Hippocampal formation (tissue), 2 donors: ENCODE measurements around the gene IFRD2.
"Not testable (repeated sequence)": the region's sequence is repeated elsewhere in the genome, so short reads cannot be mapped to it uniquely, and the experiment has no call there.

Source experiments
- DNase-seq, 2 donors: peaks; one replicate each; lab custom pipeline; 2025; lab: John Stamatoyannopoulos, UW

Gene IFRD2

DNA sequence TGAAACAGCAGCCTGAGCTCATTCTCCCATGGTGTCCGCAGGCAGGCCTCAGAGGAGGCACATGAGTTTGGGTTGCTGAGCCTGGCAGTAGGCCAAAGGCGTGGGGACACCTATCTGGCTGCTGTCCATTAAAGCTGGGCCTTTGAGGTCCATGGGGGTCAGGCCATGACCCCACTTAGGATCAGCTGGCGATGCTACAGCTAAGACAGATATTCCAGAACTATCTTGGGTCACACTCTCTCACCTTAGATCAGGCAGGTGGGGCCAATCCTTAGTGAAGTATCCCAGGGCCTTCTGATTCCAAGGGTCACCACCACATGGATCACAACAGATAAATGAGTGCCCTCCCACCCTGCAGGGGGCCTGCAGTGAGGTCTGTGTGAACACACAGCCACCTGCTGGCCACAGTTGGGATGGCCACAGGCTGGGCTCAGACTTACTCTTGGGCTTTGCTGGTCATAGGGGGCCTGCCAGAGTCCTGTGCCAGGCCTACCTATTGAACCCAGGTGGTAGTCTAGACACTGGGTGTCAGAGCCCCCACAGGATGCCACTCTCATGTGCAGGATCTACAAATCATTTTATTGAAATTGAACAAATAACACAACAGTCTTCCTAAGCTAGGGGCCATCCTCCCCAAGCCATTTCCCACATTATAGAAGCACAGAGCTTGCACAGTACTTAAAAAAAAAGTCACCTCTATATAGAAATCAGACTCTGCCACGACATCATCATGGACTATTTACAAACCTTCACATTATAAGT, 32.3 kb upstream of the IFRD2 start:
- peak in 1 of 2 donors; percentile 39 for DNase-seq

- no peak for DNase-seq
Observed at GRCh38 chr3:50323614-50324199, 31.5 kb upstream of the IFRD2 start.

GRCh38 chr3:50323092-50323600, 30.9 kb upstream of the IFRD2 start:
- DNase-seq: peak in 1 of 2 donors; percentile 13

DNA sequence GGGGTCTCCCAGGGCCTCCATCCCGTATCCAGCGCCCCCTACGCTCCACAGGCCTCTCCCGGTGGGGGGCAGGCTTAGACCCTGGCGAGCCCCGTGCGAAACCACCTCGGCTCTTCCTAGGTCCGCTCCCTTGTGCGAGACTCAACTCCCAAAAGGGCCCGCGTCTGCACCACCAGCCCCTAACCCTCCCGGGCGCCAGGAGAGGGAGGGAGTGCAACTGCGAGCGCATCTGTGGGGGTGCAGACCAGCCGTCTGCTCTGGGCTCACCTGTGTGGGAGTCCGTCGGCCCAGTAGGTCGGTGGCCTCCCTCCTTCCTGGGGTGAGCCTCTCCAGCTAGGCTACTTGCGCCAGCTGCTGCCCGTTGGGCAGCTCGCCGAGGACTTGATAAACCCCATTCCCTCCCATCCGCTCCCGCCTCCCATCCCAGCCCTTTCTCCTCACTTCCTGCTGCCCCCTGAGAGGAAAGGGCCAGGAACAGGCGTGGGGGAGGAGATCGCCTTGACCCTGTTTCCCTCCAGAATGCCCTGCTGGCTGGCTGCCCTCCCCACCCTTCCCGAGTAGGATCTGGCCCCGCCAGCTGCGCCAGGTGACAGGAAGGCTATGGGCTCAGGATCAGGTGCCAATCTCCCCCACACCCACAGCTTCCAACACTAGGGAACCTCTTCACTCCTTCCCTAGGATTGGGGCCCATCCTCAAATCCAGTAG, 30.3 kb upstream of the IFRD2 start, which contains the start of gene HYAL2:
HYAL2 (minus strand) TSS at position 360 of the 706 bp plus-strand sequence. CDS start 2,256 bp downstream, outside the sequence.
- no peak for DNase-seq

DNA sequence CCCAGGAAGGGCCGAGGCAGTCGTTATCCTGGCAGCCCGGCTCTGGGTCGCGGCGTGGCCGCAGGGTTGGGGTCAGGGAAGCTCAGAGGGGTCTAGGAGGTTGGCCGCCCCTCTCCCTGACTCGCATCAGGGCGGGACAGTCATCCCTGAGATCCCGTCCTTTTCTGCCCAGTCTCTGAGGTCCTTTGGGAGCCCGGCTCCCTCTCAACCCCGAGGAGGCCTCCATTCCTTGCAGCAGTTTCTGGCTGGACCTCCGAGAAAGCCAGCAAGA, 29.8 kb upstream of the IFRD2 start:
- DNase-seq: no peak

GRCh38 chr3:50321336-50322114, 29.3 kb upstream of the IFRD2 start:
- DNase-seq: peak; percentile 88 to 92

DNA sequence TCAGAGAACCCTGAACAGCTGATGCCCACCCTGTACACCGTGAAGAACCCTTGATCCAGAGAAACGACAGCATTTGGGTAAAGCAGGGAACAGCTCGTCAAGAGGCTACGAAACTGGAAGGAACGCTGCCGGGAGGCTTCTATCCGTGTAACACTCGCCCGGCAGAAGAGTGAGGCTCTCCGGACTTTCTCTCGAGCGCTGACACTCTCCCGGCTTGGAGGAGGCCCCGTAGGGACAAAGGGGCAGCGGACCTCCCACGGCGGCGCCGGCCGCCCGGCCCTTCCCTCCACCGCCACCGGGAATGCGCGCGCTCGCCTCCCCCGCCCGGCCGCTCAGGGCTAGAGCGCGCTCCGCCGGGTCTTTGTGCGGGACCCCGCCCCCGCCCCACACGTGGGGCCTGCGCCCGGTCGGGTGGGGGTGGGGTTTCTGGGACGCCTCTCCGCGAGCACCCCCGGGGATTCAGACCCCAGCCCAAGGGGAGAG, 28.7 kb upstream of the IFRD2 start:
- DNase-seq: peak; percentile 83 to 88

GRCh38 chr3:50319894-50320625, 27.8 kb upstream of the IFRD2 start:
- DNase-seq: no peak

DNA sequence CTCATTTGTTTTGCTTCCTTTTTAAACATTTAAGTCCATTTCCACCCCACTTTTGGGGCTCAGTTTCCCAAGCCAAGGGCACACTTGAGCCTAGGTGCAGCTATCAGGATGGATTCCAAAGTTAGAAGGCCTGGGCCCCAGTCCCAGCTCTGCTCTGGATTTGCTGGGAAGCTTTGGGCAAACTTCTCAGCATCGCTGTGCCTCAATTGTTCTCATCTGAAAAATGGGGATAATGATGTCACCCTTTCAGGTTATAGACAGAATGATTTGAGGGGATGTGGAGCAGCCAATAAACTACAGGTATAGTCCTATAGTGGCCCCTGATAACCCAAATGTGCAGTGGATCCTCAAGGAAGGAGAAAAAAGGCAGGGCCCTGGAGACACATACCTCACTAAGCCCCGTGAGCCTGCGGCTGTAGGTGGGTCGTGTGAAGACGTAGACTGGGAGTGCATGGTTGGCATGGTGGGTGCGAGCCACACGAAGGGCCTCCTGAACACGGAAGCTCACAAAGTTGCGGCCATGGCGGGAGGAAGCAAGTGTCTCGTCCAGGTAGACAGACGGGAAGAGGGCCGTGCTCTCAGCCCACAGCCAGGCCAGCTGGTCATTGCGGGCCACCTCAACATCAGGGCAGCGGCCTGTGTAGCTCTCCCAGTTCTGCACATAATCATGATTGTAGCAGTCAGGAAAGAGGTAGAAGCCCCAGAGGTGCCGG, 27.1 kb upstream of the IFRD2 start:
- DNase-seq: no peak

GRCh38 chr3:50318615-50319014, 26.4 kb upstream of the IFRD2 start:
- DNase-seq: no peak

DNA sequence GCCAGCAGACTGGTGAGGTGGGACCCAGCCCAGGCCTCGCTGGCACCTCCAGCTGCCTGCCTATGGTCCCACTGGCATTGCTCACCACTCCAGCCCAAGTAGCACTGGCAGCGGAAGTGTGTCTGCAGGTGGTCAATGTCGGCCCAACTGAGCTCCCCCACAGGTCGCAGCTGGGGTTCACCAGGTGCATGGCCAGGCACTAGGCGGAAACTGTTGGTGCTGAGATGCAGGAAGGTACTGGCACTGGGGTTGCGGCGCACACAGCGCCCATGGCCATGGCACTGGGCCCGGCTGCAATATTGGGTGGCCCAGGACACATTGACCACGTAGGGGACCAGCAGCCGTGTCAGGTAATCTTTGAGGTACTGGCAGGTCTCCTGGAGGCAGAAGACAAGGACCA, 25.9 kb upstream of the IFRD2 start:
- DNase-seq: no peak

DNA sequence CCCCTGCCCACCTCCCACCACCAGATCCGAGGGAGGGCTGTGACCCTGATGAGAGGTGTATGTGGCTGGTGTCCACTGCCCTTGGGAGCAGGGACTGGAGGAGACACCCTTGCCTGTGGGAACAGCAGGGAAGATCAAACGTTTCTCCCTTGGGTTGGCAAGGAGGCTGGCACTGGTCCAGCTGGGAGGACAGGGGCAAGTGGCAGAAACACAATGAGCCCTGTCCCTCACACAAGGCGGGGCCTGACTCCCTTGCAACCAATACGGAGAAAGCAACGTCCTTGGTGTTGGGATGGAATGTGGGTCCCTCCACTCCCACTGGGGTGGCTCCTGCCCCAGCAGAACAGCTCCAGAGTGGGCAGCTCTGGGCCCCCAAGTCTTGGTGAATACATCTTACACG, 25.1 kb upstream of the IFRD2 start:
- DNase-seq: no peak

GRCh38 chr3:50316657-50317242, 24.5 kb upstream of the IFRD2 start:
- DNase-seq: no peak

GRCh38 chr3:50314816-50315215, 22.6 kb upstream of the IFRD2 start:
- DNase-seq: no peak

DNA sequence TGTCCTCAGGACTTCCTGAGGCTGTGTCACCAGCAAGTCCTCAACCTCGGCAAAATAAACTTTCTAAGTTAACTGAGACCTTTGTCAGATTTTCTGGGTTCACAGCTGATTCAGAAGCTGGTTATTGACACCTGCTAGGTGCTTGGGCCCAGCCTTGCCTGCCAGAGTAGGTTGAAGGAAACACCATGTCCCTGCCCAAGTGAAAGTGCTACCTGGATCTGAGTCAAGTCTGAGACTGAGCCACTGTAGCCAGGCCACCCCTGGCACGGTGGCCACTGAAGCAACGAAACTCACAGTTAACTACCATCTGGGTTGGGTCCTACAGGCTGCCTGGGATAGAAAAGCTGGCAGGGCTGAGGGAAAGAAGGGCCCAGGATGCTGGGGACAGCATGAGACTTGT, 22.1 kb upstream of the IFRD2 start:
- DNase-seq: no peak

DNA sequence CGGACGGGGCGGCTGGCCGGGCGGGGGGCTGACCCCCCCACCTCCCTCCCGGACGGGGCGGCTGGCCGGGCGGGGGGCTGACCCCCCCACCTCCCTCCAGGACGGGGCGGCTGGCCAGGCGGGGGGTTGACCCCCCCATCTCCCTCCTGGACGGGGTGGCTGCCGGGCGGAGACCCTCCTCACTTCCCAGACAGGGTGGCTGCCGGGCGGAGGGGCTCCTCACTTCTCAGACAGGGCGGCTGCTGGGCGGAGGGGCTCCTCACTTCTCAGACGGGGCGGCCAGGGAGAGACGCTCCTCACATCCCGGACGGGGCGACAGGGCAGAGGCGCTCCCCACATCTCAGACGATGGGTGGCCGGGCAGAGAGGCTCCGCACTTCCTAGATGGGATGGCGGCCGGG, 19.8 kb upstream of the IFRD2 start:
- DNase-seq: not testable (repeated sequence)

- DNase-seq: no peak
Observed at GRCh38 chr3:50304601-50305000, 12.4 kb upstream of the IFRD2 start.

GRCh38 chr3:50303013-50303815, 11.0 kb upstream of the IFRD2 start, which contains the start of gene HYAL1:
TSS of gene HYAL1 (minus strand) at chr3:50303574. CDS start at chr3:50302956, 618 bp downstream.
- DNase-seq: no peak
